Large intestine (tissue), 3 donors: ENCODE measurements around the gene TENM4. TPM values are rescaled to one million over a fixed set of nuclear protein-coding genes. Genes with fewer than 3 reads are reported as not detected.

ENCODE experiments used
- DNase-seq, 2 donors: peaks; one replicate each; pipeline versions ENCODE4 v3.0.0 to v3.0.0-alpha.2; 2013
- H3K27ac ChIP-seq: one replicate; pipeline ENCODE4 v1.5.1; 2013; ENCODE audit warnings: low read length
- H3K27me3 ChIP-seq: 2 replicates; pipeline ENCODE4 v1.6.1; 2013; ENCODE audit warnings: low read length; ENCODE audit not compliant: control insufficient read depth, insufficient read depth
- H3K36me3 ChIP-seq: 2 replicates; pipeline ENCODE4 v1.6.1; 2013; ENCODE audit warnings: low read length; ENCODE audit not compliant: control insufficient read depth, insufficient read depth
- H3K4me1 ChIP-seq: one replicate; pipeline ENCODE4 v1.6.1; 2013; ENCODE audit warnings: low read length; ENCODE audit not compliant: control insufficient read depth, insufficient read depth
- H3K4me3 ChIP-seq: one replicate; pipeline ENCODE4 v1.5.1; 2013; ENCODE audit warnings: low read length
- H3K9me3 ChIP-seq: one replicate; pipeline ENCODE4 v1.6.1; 2013; ENCODE audit warnings: mild to moderate bottlenecking, low read depth, low read length, moderate library complexity; ENCODE audit not compliant: control insufficient read depth
- WGBS: methylation state at CpG from one replicate; pipeline ENCODE4 v1.1.5; 2013; ENCODE audit warnings: low lambda C conversion rate; ENCODE audit not compliant: insufficient coverage; 5-methylcytosine and 5-hydroxymethylcytosine counted together
- polyA plus RNA-seq: library from polyadenylated mRNA; unstranded; fragments of 120-200 nt; gene quantifications from one replicate; pipeline ENCODE4 v1.2.1, GENCODE V29; 2013

Gene TENM4
- polyA plus RNA-seq, 1 donor, result 2.1 TPM

DNA sequence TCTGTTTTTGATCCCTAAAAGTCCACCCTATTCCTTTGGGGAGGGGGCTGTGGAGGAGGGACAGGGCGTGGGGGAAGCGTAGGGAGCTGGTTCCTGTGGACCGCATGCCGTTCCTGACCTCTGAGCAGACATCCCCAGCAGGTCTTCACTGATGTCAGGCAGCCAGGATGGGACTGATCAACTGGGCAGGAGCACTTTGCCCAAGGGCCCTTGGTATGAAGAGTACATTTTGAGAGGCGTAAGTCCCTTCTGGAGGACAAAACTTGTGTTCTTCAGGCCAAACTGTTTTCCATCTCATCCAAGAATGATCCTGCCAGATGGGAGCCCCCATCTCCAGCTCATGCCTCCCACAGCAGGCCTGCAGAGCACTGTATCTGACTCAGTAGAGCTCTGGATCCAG, 785.3 kb downstream of the TENM4 start:
- no peak overlapping the region for H3K27ac ChIP-seq
- DNase-seq, result no peak
- H3K4me1 ChIP-seq, result no peaks in the 10 kb centered on the region
- no CpG with 5 or more reads among the region's 5 CpGs for WGBS
- H3K9me3 ChIP-seq, result no peaks in the 10 kb centered on the region
- H3K36me3 ChIP-seq, result no peaks in the 10 kb centered on the region
- H3K4me3 ChIP-seq, result no peak overlapping the region
- no peaks in the 10 kb centered on the region for H3K27me3 ChIP-seq

DNA sequence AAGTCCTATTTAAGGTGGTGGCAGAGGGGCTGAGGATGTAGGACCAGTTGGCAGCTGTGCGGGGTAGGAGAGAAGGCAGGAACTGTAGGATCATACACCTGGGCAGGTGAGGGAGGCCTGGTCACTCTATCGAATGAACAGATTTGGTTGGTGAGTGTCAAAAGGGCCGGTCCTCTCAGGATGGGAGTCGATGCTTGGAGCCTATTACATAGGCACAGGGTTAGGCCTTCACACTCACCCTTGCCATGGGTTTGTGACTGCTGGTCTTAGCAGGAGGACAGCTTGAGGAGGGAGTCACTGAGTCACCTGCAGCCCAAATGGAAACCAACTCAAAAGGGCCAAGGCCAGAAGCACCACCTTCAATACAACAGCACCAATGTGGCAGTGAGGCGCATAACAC, 786.0 kb downstream of the TENM4 start:
- no peaks in the 10 kb centered on the region for H3K4me1 ChIP-seq
- H3K36me3 ChIP-seq, result no peaks in the 10 kb centered on the region
- H3K27ac ChIP-seq, result no peak overlapping the region
- no peak overlapping the region for H3K4me3 ChIP-seq
- no peaks in the 10 kb centered on the region for H3K27me3 ChIP-seq
- no peak for DNase-seq
- 100% methylated on average over 1 of the region's 5 CpGs for WGBS
- H3K9me3 ChIP-seq, result no peaks in the 10 kb centered on the region

DNA sequence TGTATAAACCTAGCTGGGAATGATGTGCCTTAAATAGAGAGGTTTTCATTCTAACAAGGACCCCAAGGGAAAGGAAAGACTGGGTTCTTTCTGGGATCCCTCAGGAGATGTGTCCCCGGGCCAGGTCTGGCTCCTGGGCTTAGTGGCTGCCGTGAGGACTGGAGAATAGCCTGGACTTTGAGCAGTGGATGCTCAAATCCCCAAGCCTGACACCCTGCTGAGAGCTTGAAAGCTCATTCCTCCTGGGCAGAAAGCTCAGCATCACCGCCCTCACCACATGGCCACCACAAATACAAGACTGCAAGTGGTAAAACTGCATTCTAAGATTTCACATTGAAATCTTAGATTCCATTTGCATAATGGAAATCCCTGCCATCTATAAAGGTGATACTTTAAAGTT, 786.8 kb downstream of the TENM4 start:
- H3K27me3 ChIP-seq, result no peaks in the 10 kb centered on the region
- H3K9me3 ChIP-seq, result no peaks in the 10 kb centered on the region
- H3K36me3 ChIP-seq, result no peaks in the 10 kb centered on the region
- no peak overlapping the region for H3K4me3 ChIP-seq
- H3K4me1 ChIP-seq, result no peaks in the 10 kb centered on the region
- WGBS, result no CpG with 5 or more reads among the region's 3 CpGs
- DNase-seq, result no peak
- H3K27ac ChIP-seq, result no peak overlapping the region

DNA sequence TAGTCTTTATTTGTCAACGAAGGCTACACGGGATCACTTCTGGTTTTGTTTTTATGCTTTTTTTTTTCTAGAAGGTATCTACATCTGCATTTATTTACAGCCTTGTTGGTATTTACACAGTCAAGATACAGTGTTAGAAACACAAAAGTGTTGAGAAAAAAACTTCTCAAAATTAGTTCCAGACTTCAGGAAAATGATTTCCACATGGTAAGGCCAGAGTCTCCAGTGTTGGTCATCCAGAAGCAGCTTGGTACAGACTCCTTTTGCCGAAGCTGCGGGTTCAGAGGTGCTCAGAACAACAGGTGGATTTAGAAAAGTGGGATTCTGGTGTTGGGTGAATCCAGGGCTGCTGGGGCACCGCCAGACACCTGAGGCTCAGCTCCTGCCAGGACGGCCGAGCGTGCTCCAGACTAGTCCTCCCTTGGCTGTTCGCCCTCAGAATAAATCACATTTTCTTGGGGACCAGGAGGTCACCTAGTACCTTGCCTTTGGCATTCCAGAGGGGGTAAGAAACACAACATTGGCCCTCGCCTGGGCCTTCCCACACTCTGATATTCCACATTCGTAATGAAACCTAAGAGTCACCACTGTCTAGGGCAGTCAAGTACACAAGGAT, 787.4 kb downstream of the TENM4 start:
- H3K4me1 ChIP-seq, result no peaks in the 10 kb centered on the region
- H3K9me3 ChIP-seq, result no peaks in the 10 kb centered on the region
- H3K4me3 ChIP-seq, result no peak overlapping the region
- no peaks in the 10 kb centered on the region for H3K27me3 ChIP-seq
- no peaks in the 10 kb centered on the region for H3K36me3 ChIP-seq
- 59% methylated on average over 2 of the region's 11 CpGs for WGBS
- no peak for DNase-seq
- H3K27ac ChIP-seq, result no peak overlapping the region

DNA sequence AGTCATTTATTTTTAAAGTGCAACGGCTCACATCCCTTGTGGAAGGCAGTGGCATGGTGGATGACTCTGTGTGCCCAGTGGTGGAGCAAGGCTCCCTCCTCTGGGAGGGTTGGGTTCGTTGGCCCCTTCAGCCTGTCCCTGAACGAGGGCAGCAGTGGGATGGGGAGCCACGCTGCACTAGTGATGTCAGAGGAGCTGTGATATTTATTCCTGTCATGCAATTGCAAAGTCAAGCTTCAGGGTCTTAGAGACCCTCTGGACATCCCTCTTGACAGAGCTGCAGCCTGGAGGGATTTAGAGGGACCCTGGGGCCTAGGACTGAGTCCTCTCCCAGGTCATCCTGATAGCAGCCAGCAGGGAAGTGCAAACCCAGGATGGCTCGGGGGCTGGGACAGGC, 788.0 kb downstream of the TENM4 start:
- Histone ChIP-seq H3K36me3 (no peaks in the 10 kb centered on the region), H3K27me3 (no peaks in the 10 kb centered on the region), H3K27ac (no peak overlapping the region), H3K9me3 (no peaks in the 10 kb centered on the region), H3K4me1 (no peaks in the 10 kb centered on the region), H3K4me3 (no peak overlapping the region)
- no peak for DNase-seq
- WGBS, result no CpG with 5 or more reads among the region's 5 CpGs

DNA sequence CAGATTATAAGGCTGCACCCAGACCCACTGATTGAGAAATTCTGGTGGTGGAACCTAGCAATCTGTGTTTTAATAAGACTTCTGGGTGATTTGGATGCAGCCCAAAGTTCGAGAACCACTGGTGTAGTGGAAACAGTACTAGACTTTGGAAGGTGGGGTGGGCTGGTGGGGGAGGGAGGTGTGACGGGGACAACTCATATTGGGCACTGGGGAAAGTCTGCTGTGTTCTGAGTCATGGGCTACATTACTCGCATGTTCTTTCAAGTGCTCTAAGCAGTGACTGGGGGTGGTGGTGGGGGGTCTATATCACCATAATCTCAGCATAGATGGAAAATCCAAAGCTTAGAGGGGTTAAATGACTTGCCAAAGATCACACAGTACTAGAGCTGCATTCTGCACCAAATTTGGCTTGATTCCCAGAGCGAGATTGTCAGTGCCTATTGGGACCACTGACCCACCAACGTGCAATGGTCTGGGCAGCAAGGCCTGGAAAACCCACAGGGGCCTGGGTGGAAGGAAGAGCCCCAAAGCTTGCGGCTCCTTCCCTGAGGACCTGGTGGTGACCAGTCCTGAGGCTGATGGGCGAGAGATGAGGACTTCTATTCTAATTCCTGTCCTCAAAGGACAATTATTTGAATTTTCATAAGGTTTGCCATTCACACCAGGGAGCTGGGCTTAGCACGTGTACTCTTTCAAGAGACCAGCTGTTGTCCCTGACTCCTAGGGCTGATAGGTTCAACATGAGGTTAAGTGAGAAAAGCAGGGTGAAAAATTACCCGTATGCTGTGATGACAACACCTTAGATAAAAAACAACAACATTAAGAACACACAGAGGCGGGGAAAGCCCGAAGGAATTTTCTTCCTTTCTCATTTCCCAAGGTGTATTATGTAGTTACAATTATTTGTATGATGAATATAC, 788.6 kb downstream of the TENM4 start:
- 82% methylated on average over 2 of the region's 11 CpGs for WGBS

DNA sequence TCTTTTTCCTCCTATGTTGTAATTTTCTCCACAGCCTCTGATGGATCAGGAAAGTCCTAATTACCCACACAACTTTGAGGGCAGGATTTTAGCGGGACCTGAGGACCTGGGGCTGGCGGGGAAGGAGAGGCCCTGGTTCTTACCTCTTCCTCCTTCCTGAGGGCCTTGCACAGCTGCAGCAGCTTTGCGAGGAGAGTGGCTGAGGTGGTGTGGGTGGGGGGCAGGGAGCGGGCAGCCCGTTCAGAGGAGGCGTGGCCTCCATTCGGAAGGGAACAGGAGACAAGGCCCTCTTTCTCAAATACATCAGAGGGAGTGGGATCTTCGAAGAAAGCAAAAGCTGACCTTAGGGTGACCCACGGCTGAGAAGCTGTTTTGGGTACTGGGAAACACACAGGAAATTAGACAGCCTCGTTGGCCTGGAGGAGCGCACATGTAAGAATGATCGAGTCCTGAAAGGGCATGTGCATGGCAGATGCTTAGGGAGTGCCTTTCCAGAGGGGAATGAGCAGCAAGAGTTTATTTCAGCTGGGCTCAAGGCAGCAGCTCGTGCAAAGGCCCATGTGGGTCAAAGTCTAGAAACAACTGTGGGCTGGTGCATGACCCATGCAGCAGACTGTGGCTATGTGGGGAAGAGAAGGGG, 789.6 kb downstream of the TENM4 start:
- H3K36me3 ChIP-seq, result no peaks in the 10 kb centered on the region
- H3K4me3 ChIP-seq, result no peak overlapping the region
- no CpG with 5 or more reads among the region's 13 CpGs for WGBS
- H3K27me3 ChIP-seq, result no peaks in the 10 kb centered on the region
- H3K4me1 ChIP-seq, result no peaks in the 10 kb centered on the region
- DNase-seq, result no peak
- H3K9me3 ChIP-seq, result no peaks in the 10 kb centered on the region
- no peak overlapping the region for H3K27ac ChIP-seq

More for the DNA sequence above, 788.6 kb downstream of the TENM4 start:
- no peak overlapping the region for H3K27ac ChIP-seq
- no peaks in the 10 kb centered on the region for H3K9me3 ChIP-seq
- DNase-seq, result no peak
- no peaks in the 10 kb centered on the region for H3K36me3 ChIP-seq
- no peaks in the 10 kb centered on the region for H3K27me3 ChIP-seq
- no peaks in the 10 kb centered on the region for H3K4me1 ChIP-seq
- no peak overlapping the region for H3K4me3 ChIP-seq

DNA sequence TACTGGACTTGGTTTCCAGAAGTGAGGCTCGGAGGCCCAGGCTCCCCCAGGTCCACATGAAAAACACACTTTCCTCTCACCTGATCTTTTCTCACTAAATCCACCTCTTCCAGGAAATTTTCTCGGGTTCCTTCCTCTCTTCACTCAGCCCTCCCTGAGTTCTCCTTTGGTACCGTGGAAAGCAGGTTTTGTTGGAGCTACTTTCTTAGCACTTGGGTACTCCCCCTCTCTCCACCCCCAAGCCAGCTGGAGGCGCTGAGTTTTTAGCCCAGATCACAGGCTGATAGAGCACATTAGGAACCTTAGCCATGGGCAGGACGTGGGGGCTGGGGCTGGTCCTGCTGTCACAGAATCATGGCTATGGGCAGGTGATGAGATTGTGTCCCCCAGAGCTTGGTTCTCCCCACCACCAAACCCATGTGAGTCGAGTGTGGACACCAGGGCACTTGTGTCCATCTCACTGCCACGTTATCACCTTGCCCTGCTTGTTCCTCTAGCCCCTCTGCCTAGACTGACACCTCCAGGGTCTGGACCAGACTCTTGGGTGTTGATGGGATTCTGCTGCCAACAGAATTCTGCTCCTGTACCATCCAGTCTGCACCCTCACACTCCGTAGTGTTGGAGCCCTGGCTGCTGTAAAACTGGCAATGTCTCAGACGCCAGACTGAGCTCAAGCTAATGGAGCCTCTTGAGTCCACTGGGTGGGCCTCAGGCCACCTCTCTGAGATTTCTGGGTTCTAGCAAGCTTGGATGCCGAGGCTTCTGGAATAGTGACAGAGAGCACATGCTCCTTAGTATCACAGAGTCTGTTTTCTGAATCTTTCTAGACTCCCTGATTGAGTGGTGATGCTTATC, 791.2 kb downstream of the TENM4 start:
- no CpG with 5 or more reads among the region's 10 CpGs for WGBS
- Histone ChIP-seq H3K36me3 (no peaks in the 10 kb centered on the region), H3K4me3 (no peak overlapping the region), H3K27ac (no peak overlapping the region), H3K27me3 (no peaks in the 10 kb centered on the region), H3K9me3 (no peaks in the 10 kb centered on the region), H3K4me1 (no peaks in the 10 kb centered on the region)
- no peak for DNase-seq

DNA sequence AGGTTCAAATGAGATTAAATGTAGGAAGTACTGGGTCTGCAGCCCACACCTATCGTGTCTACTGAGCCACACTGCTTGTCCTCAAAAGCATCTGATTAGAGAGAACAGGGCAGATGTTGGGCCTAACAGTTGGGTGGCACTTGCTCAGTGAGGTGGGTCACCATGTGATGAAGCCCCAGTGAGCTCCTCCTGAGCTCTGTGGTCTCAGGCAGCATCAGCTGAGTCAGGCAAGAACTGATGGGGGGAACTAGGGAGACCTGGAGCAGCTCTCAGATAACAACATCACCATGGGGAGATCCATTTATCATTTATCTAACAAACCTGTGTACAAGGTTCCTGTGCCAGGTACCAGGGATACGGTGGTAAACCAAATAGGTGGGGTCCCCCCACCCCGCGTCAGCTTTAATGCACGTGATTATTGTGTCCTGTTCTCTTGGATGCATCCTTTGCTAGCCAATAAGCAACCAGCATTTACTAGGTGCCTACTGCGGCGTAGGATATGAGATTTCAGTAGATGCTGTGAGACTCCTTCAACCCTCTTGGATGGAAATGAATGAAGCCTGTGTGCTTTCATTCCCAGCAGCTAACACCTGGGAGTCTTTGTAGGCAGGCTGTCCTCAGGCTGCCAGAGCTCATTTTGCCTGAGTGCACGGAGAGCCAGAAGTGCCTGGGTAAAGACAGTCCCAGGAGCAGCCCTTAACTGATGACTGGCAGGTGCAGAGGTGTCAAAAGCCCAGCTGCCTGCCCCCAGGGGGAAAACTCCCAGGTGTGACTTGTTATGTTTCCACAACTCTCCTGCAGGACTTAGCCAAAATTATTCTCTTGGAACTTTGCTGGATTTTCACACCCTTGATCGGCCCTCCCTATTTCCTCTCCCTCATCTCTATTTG, 792.6 kb downstream of the TENM4 start:
- H3K36me3 ChIP-seq, result no peaks in the 10 kb centered on the region
- H3K4me1 ChIP-seq, result no peaks in the 10 kb centered on the region
- no peak overlapping the region for H3K4me3 ChIP-seq
- no peak for DNase-seq
- no peak overlapping the region for H3K27ac ChIP-seq
- H3K9me3 ChIP-seq, result no peaks in the 10 kb centered on the region
- WGBS, result no CpG with 5 or more reads among the region's 9 CpGs
- H3K27me3 ChIP-seq, result no peaks in the 10 kb centered on the region
